HAP-1 (cell line): Measurements from ENCODE around the gene MSANTD2.

Experiments used
- DNase-seq, 2 experiments: peaks; one replicate each; pipeline ENCODE4 v3.0.0-alpha.2; 2016 to 2020; ENCODE audit warnings: low spot score in 2 of 2
- H3K27me3 ChIP-seq: fragments of 250-450 bp; sonication (Bioruptor Pico); 2 replicates; pipeline ENCODE4 v1.5.1; 2020; ENCODE audit warnings: low read depth, mild to moderate bottlenecking, moderate library complexity
- H3K36me3 ChIP-seq: fragments of 250-450 bp; sonication (Bioruptor Pico); replicated peaks from 2 replicates; pipeline ENCODE4 v1.5.1; 2020; ENCODE audit warnings: mild to moderate bottlenecking
- H3K4me1 ChIP-seq: fragments of 250-450 bp; sonication (Bioruptor Pico); 2 replicates; pipeline ENCODE4 v1.5.1; 2020; ENCODE audit warnings: mild to moderate bottlenecking
- H3K4me3 ChIP-seq: fragments of 250-450 bp; sonication (Bioruptor Pico); 2 replicates; pipeline ENCODE4 v1.5.1; 2020; ENCODE audit warnings: mild to moderate bottlenecking, moderate library complexity
- H3K9me3 ChIP-seq: fragments of 250-450 bp; sonication (Bioruptor Pico); 2 replicates; pipeline ENCODE4 v1.5.1; 2020; ENCODE audit warnings: mild to moderate bottlenecking, moderate library complexity
- in situ Hi-C: fragments of 300-500 bp; cut with MboI; formaldehyde crosslinking; loops from 3 replicates; pipeline ENCODE4 v1.14.3; 2020; ENCODE audit warnings: low sequenced_read_pairs, inconsistent platforms, mixed read lengths

The MSANTD2 gene

GRCh38 chr11:124834526-124835180, 34.4 kb upstream of the MSANTD2 start:
- in situ Hi-C loops = loop anchor here (10.0 kb wide), 2 partner anchors 70 to 190 kb away; partner anchors contain the start of gene ESAM
- no peak overlapping the region for H3K4me3 ChIP-seq
- H3K27me3 ChIP-seq = peaks cover 4% of the 10 kb centered on the region
- no peaks in the 10 kb centered on the region for H3K36me3 ChIP-seq
- peaks cover 22% of the 10 kb centered on the region for H3K4me1 ChIP-seq
- no peak for DNase-seq
- H3K9me3 ChIP-seq = no peaks in the 10 kb centered on the region

- H3K27me3 ChIP-seq = no peaks in the 10 kb centered on the region
- no peak overlapping the region for H3K4me3 ChIP-seq
- no peaks in the 10 kb centered on the region for H3K36me3 ChIP-seq
- in situ Hi-C loops = loop anchor here (10.0 kb wide), 2 partner anchors 68 to 188 kb away; partner anchors contain the start of gene ESAM
- no peaks in the 10 kb centered on the region for H3K9me3 ChIP-seq
- peaks cover 14% of the 10 kb centered on the region for H3K4me1 ChIP-seq
- no peak for DNase-seq
Observed at GRCh38 chr11:124832571-124832970, 32.4 kb upstream of the MSANTD2 start.

- DNase-seq = no peak
Observed at GRCh38 chr11:124831897-124832296, 31.7 kb upstream of the MSANTD2 start.

GRCh38 chr11:124830749-124831148, 30.5 kb upstream of the MSANTD2 start:
- Histone ChIP-seq H3K27me3 (no peaks in the 10 kb centered on the region), H3K4me3 (no peak overlapping the region), H3K9me3 (no peaks in the 10 kb centered on the region), H3K36me3 (no peaks in the 10 kb centered on the region), H3K4me1 (peaks cover 3% of the 10 kb centered on the region; the same call in 1 of the 2 replicates)
- DNase-seq = no peak
- in situ Hi-C loops = loop anchor here (10.0 kb wide), 2 partner anchors 66 to 186 kb away; partner anchors contain the start of gene ESAM

More at GRCh38 chr11:124831897-124832296, 31.7 kb upstream of the MSANTD2 start:
- Histone ChIP-seq H3K36me3 (no peaks in the 10 kb centered on the region), H3K4me1 (peaks cover 9% of the 10 kb centered on the region), H3K4me3 (no peak overlapping the region), H3K27me3 (no peaks in the 10 kb centered on the region), H3K9me3 (no peaks in the 10 kb centered on the region)
- in situ Hi-C loops = loop anchor here (10.0 kb wide), 2 partner anchors 67 to 187 kb away; partner anchors contain the start of gene ESAM

GRCh38 chr11:124829986-124830385, 29.8 kb upstream of the MSANTD2 start:
- Histone ChIP-seq H3K9me3 (no peaks in the 10 kb centered on the region), H3K27me3 (no peaks in the 10 kb centered on the region), H3K4me1 (peaks cover 3% of the 10 kb centered on the region; the same call in 1 of the 2 replicates), H3K36me3 (no peaks in the 10 kb centered on the region), H3K4me3 (no peak overlapping the region)
- in situ Hi-C loops = loop anchor here (10.0 kb wide), 2 partner anchors 65 to 185 kb away; partner anchors contain the start of gene ESAM
- DNase-seq = no peak

GRCh38 chr11:124825876-124826275, 25.7 kb upstream of the MSANTD2 start:
- Histone ChIP-seq H3K36me3 (no peaks in the 10 kb centered on the region), H3K4me1 (peaks cover 4% of the 10 kb centered on the region; the same call in 1 of the 2 replicates), H3K9me3 (no peaks in the 10 kb centered on the region), H3K27me3 (no peaks in the 10 kb centered on the region), H3K4me3 (no peak overlapping the region)
- no peak for DNase-seq
- in situ Hi-C loops = no loop called here

GRCh38 chr11:124823512-124824376, 23.5 kb upstream of the MSANTD2 start:
- peaks cover 10% of the 10 kb centered on the region for H3K4me1 ChIP-seq
- no peaks in the 10 kb centered on the region for H3K36me3 ChIP-seq
- no peak overlapping the region for H3K4me3 ChIP-seq
- no peaks in the 10 kb centered on the region for H3K27me3 ChIP-seq
- no peaks in the 10 kb centered on the region for H3K9me3 ChIP-seq
- DNase-seq = no peak
- in situ Hi-C loops = no loop called here

GRCh38 chr11:124821995-124822730, 22.0 kb upstream of the MSANTD2 start:
- H3K27me3 ChIP-seq = no peaks in the 10 kb centered on the region
- H3K9me3 ChIP-seq = no peaks in the 10 kb centered on the region
- no peaks in the 10 kb centered on the region for H3K36me3 ChIP-seq
- peaks cover 10% of the 10 kb centered on the region for H3K4me1 ChIP-seq
- H3K4me3 ChIP-seq = no peak overlapping the region
- in situ Hi-C loops = no loop called here
- no peak for DNase-seq

- in situ Hi-C loops = no loop called here
- Histone ChIP-seq H3K9me3 (no peaks in the 10 kb centered on the region), H3K4me3 (no peak overlapping the region), H3K4me1 (peaks cover 10% of the 10 kb centered on the region), H3K27me3 (no peaks in the 10 kb centered on the region), H3K36me3 (no peaks in the 10 kb centered on the region)
- DNase-seq = no peak
Observed at GRCh38 chr11:124817036-124817435, 16.8 kb upstream of the MSANTD2 start.

GRCh38 chr11:124814739-124815138, 14.5 kb upstream of the MSANTD2 start:
- H3K4me1 ChIP-seq = peaks cover 11% of the 10 kb centered on the region
- H3K36me3 ChIP-seq = no peaks in the 10 kb centered on the region
- DNase-seq = no peak
- H3K4me3 ChIP-seq = no peak overlapping the region
- H3K9me3 ChIP-seq = no peaks in the 10 kb centered on the region
- in situ Hi-C loops = no loop called here
- no peaks in the 10 kb centered on the region for H3K27me3 ChIP-seq

- in situ Hi-C loops = no loop called here
- H3K4me3 ChIP-seq = no peak overlapping the region
- H3K4me1 ChIP-seq = peaks cover 11% of the 10 kb centered on the region
- H3K27me3 ChIP-seq = no peaks in the 10 kb centered on the region
- H3K9me3 ChIP-seq = no peaks in the 10 kb centered on the region
- H3K36me3 ChIP-seq = no peaks in the 10 kb centered on the region
- DNase-seq = no peak
Observed at GRCh38 chr11:124812876-124813275, 12.7 kb upstream of the MSANTD2 start.

- Histone ChIP-seq H3K36me3 (no peaks in the 10 kb centered on the region), H3K4me3 (no peak overlapping the region), H3K9me3 (no peaks in the 10 kb centered on the region), H3K27me3 (no peaks in the 10 kb centered on the region), H3K4me1 (peaks cover 18% of the 10 kb centered on the region)
- peak in 1 of 2 experiments; percentile 25 for DNase-seq
- in situ Hi-C loops = no loop called here
Observed at GRCh38 chr11:124811399-124812125, 11.4 kb upstream of the MSANTD2 start.
